GM12874 (cell line): ENCODE measurements around the gene NEIL3.

ENCODE experiments used
- TF ChIP-seq, protein P1 (sequence below): IDR thresholded peaks from 2 replicates; pipeline ENCODE4 v1.5.1; 2011; ENCODE audit warnings: low read depth, mild to moderate bottlenecking, control low read depth, low read length, moderate library complexity; ENCODE audit not compliant: insufficient read depth

NEIL3 gene, protein sequence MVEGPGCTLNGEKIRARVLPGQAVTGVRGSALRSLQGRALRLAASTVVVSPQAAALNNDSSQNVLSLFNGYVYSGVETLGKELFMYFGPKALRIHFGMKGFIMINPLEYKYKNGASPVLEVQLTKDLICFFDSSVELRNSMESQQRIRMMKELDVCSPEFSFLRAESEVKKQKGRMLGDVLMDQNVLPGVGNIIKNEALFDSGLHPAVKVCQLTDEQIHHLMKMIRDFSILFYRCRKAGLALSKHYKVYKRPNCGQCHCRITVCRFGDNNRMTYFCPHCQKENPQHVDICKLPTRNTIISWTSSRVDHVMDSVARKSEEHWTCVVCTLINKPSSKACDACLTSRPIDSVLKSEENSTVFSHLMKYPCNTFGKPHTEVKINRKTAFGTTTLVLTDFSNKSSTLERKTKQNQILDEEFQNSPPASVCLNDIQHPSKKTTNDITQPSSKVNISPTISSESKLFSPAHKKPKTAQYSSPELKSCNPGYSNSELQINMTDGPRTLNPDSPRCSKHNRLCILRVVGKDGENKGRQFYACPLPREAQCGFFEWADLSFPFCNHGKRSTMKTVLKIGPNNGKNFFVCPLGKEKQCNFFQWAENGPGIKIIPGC

DNA sequence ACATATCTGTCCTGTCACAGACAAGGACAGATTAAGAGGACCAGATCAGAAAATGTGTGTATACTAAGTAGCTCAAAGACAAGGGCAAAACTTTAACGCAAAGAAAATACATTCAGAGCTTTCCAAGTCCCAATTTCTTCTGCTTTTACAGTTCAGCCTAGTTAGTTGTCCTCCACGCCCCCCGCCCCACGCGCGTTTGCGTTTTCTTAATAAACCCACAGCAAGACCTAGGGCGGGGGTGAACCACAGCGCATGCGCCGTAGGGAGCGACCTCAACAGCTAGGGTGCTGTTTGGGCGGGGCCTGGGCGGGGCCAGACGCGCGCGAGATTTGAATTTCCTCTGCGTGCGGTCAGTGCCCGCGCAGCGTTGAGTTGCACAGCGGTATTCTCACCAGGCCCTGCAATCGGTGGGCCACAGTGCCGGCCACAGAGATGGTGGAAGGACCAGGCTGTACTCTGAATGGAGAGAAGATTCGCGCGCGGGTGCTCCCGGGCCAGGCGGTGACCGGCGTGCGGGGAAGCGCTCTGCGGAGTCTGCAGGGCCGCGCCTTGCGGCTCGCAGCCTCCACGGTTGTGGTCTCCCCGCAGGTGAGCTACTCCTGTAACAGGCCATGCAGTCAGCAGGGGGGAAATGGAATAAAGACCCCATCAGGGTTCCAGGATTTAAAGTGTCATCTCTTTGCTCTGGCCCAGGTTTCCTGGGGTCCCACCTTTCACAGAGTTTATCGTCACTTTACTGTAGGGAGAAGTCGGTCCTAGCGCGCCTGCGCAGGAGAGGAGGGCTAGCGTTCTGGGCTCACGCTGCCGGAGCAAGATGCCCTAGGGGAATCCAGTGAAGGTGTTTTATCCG lies at the start of gene NEIL3:
Gene NEIL3 (plus strand): TSS at position 353 of the 850 bp plus-strand sequence. CDS start 80 bp downstream, at position 433.
- TF ChIP-seq, protein P1, sequence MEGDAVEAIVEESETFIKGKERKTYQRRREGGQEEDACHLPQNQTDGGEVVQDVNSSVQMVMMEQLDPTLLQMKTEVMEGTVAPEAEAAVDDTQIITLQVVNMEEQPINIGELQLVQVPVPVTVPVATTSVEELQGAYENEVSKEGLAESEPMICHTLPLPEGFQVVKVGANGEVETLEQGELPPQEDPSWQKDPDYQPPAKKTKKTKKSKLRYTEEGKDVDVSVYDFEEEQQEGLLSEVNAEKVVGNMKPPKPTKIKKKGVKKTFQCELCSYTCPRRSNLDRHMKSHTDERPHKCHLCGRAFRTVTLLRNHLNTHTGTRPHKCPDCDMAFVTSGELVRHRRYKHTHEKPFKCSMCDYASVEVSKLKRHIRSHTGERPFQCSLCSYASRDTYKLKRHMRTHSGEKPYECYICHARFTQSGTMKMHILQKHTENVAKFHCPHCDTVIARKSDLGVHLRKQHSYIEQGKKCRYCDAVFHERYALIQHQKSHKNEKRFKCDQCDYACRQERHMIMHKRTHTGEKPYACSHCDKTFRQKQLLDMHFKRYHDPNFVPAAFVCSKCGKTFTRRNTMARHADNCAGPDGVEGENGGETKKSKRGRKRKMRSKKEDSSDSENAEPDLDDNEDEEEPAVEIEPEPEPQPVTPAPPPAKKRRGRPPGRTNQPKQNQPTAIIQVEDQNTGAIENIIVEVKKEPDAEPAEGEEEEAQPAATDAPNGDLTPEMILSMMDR, result no peak

DNA sequence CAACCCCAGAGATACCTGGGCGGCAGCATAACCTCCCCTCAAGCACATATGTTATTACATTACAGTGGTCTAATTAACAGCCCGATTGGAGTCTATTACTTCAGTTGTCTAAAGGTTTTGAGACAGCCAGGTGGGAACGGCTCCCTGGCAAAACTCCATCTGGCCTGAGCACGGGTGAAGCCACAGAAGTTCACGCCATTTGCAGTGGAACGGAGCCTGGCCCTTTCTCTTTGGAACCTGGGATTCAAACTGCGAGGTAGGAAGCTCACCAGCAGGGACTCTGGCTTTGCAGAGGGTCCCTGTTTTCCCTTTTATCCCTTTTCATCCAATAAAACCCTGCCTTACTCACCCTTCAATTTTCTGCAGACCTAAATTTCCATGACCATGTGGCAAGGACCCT lies 45.9 kb upstream of the NEIL3 start:
- TF ChIP-seq, protein P1, result no peak

DNA sequence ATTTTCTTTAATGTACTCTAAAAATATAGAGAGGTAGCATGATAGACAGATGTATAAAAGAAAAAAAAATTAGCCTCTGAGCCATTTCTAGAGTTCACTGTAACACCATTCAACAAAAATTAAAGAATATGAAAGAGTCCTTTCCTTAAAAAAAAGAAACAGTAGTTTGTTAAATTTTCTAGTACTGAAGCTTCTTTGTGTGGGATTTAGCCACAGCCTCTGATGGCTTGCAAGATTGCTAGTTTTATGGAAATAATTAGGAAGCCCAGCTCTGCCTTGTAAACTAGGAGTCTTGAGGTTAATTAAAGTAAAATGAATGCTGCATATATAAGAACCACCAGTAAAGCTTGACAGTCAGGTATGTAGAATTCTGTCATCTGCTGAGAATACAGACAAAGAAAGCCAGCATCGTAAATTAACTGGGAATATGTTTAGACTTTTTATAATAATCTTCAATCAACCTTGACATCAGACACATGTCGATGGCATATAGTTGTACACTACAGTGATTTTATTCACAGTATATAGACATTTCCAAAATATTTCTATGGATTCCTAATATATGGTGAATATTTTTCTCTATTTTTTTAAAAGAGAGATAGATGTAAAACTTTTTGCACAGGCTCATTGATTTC lies 44.8 kb upstream of the NEIL3 start:
- TF ChIP-seq, protein P1, result no peak

DNA sequence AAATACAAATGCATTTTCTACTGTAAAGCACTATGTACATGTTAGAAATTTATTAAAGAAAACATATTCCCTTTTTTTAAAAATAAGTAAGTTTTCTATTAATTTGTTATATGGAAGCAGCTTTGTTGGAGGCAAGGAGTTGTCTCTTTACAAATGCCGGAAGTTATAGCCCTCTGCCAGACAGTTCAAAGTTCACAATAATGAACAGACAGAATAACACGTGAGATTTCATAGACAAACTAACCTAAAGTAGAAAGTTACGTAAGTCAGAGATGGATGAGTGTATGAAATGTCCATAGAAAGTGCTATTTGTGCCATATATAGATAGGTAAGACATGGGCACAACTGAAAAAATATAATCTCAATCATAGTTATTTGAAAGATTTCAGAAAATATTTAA lies 43.9 kb upstream of the NEIL3 start:
- TF ChIP-seq, protein P1, result no peak

DNA sequence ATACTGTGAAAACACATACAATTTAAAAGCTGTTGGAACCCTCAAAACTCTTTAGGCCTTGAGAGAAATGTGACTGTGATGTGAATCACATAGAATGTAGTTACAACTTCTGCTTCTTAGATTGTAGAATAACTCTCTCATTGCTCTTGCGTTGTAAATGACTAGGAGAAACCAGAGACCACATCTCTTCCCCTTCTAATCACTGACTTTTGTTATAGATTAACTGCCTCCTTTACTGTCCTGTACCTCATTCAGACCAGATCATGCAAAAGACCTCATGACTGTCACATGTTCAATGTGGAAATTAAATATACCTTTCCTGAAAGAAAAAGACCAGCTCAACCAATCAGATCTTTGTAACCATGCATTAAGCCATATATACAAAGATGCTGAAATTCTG lies 43.2 kb upstream of the NEIL3 start:
- TF ChIP-seq, protein P1, result no peak

DNA sequence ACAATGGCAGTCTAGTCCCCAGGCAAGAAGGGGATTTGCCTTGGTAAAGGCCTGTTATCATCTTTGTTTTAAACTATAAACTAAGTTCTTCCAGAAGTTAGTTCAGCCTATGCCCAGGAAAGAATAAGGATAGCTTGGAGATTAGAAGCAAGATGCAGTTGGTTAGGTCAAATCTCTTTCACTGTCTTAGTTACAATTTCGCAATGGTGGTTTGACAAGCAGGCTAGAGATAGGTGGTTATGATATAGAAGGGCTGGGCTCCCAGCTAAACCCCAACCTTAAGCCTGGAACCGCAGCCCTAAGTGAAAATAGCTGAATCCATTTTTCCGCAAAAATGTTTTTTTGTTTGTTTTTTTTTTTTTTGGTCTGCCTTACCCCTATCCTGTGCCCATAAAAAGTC lies 41.8 kb upstream of the NEIL3 start:
- TF ChIP-seq, protein P1, result no peak

DNA sequence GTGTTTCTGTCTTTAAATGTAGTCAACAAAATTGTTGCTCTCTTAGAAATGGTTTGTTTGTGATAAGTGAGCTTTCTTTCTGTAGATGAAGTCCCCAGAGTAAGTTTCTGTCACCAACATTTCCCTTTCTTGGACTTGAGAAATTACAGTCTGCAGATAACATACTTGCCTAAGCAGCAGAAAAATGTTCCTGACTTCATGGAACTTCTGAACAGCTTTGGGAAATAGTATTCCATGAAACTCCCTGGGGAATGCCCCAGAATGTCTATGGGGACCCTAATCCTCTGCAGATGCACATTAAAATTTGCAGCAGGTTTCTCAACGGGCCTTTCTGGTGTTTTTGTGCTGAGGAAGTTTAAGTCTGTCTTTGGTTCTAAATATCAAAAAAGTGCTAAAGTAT lies 38.6 kb upstream of the NEIL3 start:
- TF ChIP-seq, protein P1, result no peak
